Hematopoietic multipotent progenitor cell treated with erythropoietin and hydrocortisone succinate and interleukin-3 and kit ligand, for 6 days (in vitro differentiated cells): ENCODE measurements around the gene FNDC7.
A peak's percentile ranks its signal among the peaks of the same experiment; 100 is the strongest.
"Not testable (repeated sequence)": the region's sequence is repeated elsewhere in the genome, so short reads cannot be mapped to it uniquely, and the experiment has no call there.

ENCODE experiments used
- DNase-seq: peaks from one replicate; pipeline ENCODE4 v3.0.0-alpha.2; 2015

The FNDC7 gene

DNA sequence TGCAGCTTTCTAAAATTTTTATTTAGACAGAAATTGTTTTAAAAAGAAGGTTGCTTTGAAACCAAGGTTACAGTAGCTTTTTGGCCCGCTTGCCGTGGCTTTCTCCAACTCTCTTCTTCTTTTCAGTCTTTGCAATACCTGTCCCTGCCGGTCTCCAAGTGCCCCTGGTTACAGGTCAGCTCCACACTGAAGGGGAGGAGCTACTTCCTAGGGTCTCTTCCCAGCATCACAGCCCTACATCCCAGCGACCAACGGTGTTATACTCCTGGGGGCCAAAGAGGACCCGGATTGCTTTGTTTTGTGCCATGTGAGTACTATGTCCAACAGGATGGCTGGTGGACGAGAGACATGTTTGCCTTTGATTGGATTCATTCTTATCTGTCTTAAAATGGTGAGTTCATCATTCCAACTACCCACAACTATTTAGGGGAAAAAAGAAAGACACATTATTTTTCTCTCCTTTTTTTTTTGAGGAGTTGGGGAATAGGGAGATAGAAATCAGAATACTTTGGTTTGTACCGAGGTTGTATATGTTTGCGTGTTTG lies at the start of gene FNDC7:
Gene FNDC7, plus strand, starts transcription at position 303 of the 545 bp plus-strand sequence. Its CDS starts 26 bp downstream, at position 329.
- DNase-seq, result no peak

- DNase-seq, result no peak
Observed at GRCh38 chr1:108663074-108663473, 49.6 kb upstream of the FNDC7 start.

- DNase-seq, result peak; percentile 31
Observed at GRCh38 chr1:108664481-108664880, 48.2 kb upstream of the FNDC7 start.

- no peak for DNase-seq
Observed at GRCh38 chr1:108665067-108665466, 47.6 kb upstream of the FNDC7 start.

GRCh38 chr1:108665771-108666170 lies 46.9 kb upstream of the FNDC7 start:
- DNase-seq, result no peak

- not testable (repeated sequence) for DNase-seq
Observed at GRCh38 chr1:108667422-108667821, 45.3 kb upstream of the FNDC7 start.

DNA sequence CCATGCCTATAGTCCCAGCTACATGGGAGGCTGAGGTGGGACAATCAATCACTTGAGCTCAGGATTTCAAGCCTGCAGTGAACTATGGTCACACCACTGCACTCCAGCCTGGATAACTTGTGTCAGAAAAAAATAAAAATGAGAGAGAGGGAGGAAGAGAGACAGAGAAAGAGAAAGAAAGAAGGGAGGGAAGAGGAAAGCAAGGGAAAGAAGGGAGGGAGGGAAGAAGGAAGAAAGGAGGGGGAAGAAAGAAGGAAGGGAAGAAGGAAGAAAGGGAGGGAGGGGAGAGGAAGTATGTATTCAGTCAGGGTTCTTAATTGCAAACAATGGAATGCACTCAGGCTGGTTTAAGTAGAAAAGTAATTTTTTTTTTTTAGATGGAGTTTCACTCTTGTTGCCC lies 43.9 kb upstream of the FNDC7 start:
- DNase-seq, result no peak

GRCh38 chr1:108669679-108670078 lies 43.0 kb upstream of the FNDC7 start:
- no peak for DNase-seq

GRCh38 chr1:108670131-108670773 lies 42.5 kb upstream of the FNDC7 start:
- no peak for DNase-seq

- no peak for DNase-seq
Observed at GRCh38 chr1:108671143-108671542, 41.6 kb upstream of the FNDC7 start.

- no peak for DNase-seq
Observed at GRCh38 chr1:108678706-108679105, 34.0 kb upstream of the FNDC7 start.

DNA sequence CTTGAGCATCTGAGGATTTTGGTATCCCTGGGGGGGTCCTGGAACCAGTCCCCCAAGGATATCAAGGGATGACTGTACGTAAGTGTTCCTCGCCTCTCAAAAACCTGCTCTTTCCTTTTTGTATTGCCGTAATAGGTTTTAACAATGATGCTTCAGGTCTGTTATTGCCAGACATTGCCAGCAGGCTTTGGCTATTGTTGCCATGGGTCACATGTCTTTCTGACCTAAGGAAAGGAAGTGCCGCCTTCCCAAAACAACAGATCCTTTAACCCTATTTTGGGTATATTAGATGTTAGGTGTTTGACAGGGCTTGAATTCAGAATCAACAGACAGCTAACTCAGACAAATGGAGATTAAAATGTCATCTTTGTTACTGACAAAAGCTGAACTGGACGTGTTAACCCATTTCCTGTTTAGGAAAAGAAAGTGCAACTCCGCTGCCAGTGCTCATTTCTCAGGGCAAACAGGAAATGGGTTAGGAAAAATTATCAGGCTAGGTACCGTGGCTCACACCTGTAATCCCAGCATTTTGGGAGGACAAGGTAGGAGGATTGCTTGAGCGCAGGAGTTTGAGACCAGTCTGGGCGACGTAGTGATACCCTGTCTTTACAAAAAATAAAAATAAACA lies 33.0 kb upstream of the FNDC7 start:
- DNase-seq, result no peak

GRCh38 chr1:108681701-108682100 lies 31.0 kb upstream of the FNDC7 start:
- not testable (repeated sequence) for DNase-seq

GRCh38 chr1:108685529-108685928 lies 27.2 kb upstream of the FNDC7 start:
- no peak for DNase-seq

DNA sequence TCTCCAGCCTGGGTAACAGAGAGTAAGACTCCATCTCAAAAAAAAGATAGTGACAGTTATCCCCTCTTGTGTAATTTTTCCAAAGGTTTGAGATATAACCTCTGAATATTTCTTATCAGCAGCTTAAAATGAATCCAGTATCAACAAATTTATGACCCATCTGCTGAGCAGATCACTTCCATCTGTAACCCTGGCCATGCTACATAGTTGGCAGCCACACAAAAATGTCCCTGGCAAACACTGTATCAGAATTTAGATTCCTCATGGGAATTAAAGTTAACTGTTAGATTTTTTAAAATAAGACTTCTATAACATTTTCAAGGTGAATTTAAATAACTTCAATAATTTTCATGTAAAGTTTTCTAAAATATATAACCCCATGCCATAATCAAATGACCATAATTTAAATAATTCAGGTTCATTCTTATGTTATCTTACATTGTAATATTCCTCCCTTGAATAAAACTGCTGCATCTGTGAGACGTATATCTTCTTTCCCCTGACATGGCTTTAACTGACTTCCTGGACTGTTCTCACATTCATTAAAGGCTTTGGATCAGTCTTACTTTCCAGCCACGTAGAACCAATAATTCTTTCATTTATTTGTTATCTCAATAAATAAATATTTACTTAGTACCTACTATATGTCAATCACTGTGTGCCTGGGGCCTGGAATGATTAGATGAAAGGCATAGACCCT lies 25.9 kb upstream of the FNDC7 start:
- DNase-seq, result peak; percentile 66

DNA sequence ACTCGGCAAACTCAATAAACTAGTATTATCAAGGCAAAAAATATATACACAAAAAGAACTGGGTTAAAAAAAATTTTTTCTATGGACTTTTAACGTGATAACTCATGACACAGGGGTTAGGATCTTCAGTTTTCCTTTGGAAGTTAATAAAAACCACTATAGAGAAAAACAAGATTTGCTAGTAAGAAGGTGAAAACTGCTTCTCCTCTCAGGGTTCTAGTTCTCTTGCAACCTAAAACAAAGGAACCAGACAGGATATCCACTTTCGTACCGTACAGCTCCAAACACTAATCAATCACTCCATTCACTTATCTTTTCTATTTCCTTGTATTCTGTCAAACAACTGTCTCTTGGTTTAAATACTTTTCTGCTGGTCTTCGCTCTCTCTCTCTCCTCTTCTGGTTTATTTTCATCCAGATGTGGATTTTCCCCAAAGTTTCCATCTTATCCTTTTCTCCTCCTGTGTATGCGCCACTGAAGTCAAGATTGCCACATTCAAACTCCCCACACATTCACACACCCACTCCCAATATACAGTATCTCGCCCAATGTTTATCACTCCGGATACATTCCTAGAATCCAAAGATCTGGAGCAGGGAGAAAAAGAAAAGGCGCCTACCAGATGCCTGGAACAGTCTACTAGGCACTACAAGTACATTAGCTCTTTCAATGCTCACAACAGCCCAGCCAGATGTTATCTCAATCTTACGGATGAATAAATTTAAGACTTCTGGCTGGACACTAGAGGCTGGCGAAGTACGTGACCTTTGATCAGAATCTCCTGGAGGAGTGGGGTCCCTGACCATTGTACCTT lies 21.4 kb upstream of the FNDC7 start:
- DNase-seq, result peak; percentile 73

DNA sequence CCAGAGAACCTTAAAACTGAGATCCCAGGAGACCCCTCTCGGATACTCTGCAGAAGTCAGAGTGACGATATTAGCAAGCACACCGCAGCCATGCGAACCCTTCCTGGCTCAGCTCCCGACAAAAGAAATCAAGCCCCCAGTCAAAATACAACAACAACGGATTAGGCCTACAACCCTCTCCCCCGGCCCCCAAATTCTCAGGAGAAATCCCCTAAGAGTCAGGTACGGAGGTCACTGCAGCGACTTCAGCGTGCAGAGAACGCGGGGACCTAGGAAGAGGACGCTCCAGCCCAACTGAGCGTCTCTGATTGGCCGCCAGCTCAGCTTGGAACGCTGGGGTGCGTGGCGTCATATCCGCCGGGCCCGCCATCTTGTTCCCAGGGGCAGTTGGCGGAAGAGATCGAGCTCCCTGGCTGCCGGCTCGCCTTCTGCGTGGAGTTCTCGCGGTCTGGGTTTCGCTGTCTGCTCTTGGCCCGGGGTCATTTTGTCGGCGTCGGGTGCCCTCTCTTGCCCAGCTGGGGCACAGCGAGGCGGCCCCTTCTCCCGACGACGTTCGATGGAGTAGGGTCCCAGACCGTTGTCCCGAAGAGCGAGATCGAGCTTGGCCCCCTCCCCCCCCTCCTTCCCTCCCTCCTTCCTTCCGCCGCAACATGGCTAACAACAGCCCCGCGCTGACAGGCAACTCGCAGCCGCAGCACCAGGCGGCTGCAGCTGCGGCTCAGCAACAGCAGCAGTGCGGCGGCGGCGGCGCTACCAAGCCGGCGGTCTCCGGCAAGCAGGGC lies 20.6 kb upstream of the FNDC7 start, which contains the start of gene PRPF38B:
Gene PRPF38B, plus strand, starts transcription at position 369 of the 782 bp plus-strand sequence. Its CDS starts 282 bp downstream, at position 651.
- DNase-seq, result peak; percentile 97

DNA sequence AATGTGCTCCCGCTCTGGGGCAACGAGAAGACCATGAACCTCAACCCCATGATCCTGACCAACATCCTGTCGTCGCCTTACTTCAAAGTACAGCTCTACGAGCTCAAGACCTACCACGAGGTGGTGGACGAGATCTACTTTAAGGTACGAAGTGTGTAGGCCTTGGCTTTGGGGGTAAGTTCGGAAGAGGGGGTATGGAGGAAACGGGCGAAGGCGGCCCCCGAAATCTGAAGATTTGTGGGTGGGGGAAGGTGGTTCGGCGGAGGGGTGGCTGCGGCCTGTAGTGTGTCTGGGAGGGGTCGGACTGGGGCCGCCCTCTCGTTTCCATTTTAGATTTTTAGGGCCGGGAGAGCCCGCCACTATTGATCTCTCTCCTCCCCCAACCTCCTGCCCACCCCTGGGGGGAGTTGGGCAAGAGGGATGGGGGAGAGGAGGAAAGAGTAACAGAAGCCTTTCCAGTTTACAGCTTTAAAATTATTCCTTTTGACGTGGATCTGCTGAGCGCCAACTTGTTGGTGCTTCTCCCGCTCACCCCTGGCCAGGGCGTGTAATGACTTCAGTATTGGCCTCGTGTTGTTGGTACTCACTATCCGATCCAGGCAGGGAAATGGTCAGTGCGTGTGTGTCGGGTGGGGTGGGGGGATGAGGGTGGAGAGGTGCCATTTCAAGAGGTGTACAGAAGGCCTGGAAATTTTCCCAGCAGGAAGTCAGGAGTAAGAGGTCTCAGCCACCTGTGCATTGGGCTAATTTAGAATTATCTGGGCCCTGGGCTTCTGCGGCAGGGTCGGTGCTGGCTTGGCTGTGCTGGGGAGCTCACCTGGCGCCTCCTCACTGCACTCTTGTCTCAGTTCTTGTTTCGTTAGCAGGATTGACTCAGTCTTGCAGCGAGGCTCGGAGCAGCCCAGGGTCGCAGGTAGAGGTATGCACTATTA lies 19.7 kb upstream of the FNDC7 start:
- peak; percentile 77 for DNase-seq

GRCh38 chr1:108695535-108695934 lies 17.2 kb upstream of the FNDC7 start:
- DNase-seq, result no peak
